GM06990 (cell line): ENCODE measurements around the gene SNX5.

Experiments used
- DNase-seq: peaks from one replicate; pipeline ENCODE4 v3.0.0-alpha.2; 2011; ENCODE audit not compliant: insufficient read length; ENCODE audit errors: extremely low read depth
- H3K27me3 ChIP-seq: replicated peaks from 2 replicates; pipeline ENCODE4 v1.6.0; 2011; ENCODE audit warnings: low read length; ENCODE audit not compliant: control insufficient read depth, insufficient read depth
- H3K36me3 ChIP-seq: 2 replicates; pipeline ENCODE4 v1.5.1; 2011; ENCODE audit warnings: low read length; ENCODE audit not compliant: control insufficient read depth, insufficient read depth
- H3K4me3 ChIP-seq: replicated peaks from 2 replicates; pipeline ENCODE4 v1.5.1; 2011; ENCODE audit warnings: low read depth, mild to moderate bottlenecking, control low read depth, low read length
- TF ChIP-seq, protein P1 (sequence below): IDR thresholded peaks from 2 replicates; pipeline ENCODE4 v1.5.1; 2011; ENCODE audit warnings: low read length, control low read depth, mild to moderate bottlenecking, inconsistent platforms; ENCODE audit not compliant: insufficient read depth, poor library complexity, severe bottlenecking

The SNX5 gene

DNA sequence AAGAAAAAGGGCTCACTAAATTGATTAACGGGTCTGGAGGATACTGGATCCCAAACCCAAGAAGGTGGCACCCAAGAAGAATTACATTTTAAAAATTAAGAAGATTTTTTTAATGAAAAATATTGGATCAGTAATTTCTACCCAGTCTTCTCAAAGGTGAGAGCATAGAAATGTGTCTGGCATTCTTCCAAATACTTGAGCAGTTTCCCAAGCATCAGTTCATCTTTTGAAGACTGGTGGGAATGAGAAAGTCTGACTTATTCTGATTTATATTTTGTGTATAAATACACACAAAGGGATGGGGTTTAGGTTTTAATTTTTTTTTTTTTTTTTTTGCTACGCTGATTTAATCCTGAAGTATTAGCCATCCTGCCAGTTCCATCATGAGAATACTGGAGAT is 3.5 kb upstream of the SNX5 start:
- H3K27me3 ChIP-seq = no peaks in the 10 kb centered on the region
- peak overlapping the region; percentile 96 for H3K4me3 ChIP-seq
- TF ChIP-seq, protein P1, sequence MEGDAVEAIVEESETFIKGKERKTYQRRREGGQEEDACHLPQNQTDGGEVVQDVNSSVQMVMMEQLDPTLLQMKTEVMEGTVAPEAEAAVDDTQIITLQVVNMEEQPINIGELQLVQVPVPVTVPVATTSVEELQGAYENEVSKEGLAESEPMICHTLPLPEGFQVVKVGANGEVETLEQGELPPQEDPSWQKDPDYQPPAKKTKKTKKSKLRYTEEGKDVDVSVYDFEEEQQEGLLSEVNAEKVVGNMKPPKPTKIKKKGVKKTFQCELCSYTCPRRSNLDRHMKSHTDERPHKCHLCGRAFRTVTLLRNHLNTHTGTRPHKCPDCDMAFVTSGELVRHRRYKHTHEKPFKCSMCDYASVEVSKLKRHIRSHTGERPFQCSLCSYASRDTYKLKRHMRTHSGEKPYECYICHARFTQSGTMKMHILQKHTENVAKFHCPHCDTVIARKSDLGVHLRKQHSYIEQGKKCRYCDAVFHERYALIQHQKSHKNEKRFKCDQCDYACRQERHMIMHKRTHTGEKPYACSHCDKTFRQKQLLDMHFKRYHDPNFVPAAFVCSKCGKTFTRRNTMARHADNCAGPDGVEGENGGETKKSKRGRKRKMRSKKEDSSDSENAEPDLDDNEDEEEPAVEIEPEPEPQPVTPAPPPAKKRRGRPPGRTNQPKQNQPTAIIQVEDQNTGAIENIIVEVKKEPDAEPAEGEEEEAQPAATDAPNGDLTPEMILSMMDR = no peak
- no peak for DNase-seq
- H3K36me3 ChIP-seq = peaks cover 2% of the 10 kb centered on the region

DNA sequence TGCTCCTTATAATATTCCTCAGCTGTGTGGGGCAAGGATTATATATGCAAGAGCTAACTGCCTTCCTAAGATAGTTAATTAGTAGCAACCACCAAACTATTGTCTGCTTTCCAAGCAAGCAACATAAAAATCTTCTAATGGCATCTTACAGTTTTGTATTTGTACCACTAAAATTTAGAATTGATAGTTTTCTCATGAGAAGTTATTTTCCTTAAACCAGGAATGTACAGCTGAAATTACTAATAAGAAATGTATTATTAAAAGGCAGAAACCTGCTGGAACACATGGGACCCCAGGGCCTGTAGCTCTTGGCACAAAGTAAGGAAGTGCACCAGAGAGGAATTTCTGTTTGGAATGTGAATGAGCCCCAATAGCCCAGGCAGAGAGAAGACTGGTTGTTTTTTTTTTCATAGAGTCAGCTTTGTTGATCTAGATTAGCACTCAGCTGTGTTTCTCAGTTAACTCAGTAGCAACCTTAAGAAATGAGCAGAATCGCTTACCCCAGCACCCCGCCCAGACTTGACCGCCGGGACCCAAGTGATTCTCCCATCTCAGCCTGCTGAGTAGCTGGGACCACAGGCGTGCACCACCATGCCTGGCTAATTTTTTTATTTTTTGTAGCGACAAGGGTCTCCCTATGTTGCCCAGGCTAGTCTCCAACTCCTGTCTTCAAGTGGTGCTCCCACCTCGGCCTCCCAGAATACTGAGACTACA is 2.9 kb upstream of the SNX5 start:
- Histone ChIP-seq H3K27me3 (no peaks in the 10 kb centered on the region), H3K36me3 (peaks cover 2% of the 10 kb centered on the region), H3K4me3 (peak overlapping the region; percentile 96)
- TF ChIP-seq, protein P1 = no peak
- no peak for DNase-seq

DNA sequence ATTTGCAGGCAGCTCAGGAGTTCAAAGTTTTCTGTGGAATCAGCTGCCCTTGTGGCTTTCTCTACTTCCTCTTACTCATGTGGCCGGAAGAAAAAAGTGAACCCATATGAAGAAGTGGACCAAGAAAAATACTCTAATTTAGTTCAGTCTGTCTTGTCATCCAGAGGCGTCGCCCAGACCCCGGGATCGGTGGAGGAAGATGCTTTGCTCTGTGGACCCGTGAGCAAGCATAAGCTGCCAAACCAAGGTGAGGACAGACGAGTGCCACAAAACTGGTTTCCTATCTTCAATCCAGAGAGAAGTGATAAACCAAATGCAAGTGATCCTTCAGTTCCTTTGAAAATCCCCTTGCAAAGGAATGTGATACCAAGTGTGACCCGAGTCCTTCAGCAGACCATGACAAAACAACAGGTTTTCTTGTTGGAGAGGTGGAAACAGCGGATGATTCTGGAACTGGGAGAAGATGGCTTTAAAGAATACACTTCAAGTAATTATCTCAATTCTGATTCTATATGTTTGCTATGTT is 1.4 kb upstream of the SNX5 start:
- no peaks in the 10 kb centered on the region for H3K27me3 ChIP-seq
- H3K36me3 ChIP-seq = no peaks in the 10 kb centered on the region
- TF ChIP-seq, protein P1 = no peak
- peak overlapping the region; percentile 96 for H3K4me3 ChIP-seq
- peak; percentile 78 for DNase-seq

DNA sequence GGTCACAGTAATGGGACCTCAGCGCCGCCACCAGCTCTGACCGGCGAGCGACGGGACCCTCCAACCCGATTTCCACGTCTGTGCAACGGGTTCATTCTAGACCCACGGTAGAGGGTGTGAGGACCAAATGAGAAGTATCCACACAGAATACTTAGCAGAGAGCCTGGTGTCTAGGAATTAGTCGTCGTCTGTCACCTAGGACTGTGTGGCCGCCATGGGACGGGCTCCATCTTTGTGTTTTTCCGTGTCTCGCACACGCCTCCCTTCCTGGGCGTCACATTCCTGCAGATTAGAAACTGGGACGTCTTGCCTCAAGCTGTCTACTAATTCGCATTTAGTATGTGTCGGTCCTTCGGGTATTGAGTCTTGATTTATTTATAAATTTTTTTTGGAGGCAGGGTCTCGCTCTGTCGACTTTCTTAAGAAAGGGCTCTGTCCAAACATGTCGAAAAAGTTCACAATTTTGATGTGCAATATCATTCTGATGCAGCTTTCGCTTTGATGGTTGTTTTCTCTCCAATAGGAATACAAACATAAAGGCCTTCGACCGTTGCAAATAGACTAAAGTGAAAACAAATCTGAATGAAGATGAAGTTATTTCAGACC is 787 bp upstream of the SNX5 start:
- TF ChIP-seq, protein P1 = no peak
- Histone ChIP-seq H3K4me3 (peak overlapping the region; percentile 96), H3K36me3 (no peaks in the 10 kb centered on the region), H3K27me3 (no peaks in the 10 kb centered on the region)
- no peak for DNase-seq

DNA sequence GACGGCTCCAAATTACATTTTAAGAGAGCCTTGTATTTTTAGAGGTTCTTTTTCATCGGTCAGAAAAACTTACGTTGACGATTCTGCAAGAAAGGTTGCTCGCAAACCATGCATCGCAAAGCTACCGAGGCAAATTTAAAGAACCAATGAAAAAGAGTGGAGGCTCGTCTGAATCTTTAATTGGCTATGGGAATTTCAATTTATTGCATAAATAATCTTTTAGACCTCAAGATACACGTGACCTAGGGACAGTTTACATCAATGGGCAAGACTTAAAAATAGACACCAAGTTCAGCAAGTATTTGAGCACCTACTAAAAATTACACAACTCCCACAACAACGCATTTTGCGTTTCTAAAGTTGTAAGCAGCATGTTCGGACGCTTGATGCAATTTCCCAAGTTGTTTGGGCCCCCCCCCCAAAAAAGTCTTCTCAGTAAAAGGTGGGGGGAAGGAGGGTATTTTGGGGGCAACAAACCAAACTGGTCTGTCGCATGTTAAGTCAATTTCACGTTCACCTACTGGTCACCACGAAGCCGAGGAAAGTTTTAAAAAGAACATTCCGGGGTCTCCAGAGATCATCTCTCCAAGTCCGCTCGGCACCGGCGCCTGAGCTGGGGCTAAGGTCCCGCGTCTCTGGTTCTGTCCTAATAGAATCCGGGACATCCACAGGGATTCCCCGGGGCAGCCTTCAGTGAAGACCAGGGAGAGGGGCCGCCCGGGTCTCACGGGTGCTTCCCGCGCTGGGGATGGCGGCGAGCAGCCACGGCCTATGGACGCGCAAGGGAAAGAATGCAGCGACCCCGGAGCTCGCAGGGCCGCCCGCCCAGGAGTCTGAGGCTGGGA is 851 bp downstream of the SNX5 start:
- TF ChIP-seq, protein P1 = no peak
- DNase-seq = no peak
- H3K27me3 ChIP-seq = no peaks in the 10 kb centered on the region
- peaks cover 6% of the 10 kb centered on the region for H3K36me3 ChIP-seq
- H3K4me3 ChIP-seq = peak overlapping the region; percentile 96
